ENCODE data around the gene SFT2D3.

The SFT2D3 gene

GRCh38 chr2:127706215-127706990 is 5.1 kb downstream of the SFT2D3 start:
- no peak for DNase-seq

GRCh38 chr2:127707890-127708648 is 6.8 kb downstream of the SFT2D3 start:
- DNase-seq, result no peak

DNA sequence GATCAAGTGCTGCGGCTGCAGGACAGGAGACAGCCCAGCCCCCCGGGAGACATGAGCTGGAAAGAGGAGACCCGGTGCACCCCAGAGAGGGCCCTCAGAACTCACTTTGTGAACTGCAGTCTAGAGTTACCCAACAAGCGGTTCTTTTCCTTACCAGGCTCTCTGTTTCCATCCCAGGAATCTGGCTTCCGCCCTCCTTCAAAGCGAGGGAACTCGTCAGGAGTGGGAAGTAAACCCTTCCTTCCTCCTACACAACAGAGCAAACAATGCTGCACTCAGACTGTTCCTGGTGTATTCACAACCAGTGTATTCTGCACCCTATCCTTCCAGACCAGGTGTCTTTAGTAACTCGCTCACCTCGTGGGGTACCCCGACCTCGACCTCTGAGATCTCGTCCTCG is 8.0 kb downstream of the SFT2D3 start:
- DNase-seq, result peak; percentile 15

- DNase-seq, result no peak
These were observed 11.7 kb downstream of the SFT2D3 start for GRCh38 chr2:127712999-127713398.

- DNase-seq, result no peak
These were observed 12.3 kb downstream of the SFT2D3 start for GRCh38 chr2:127713562-127713961.

GRCh38 chr2:127715778-127716449 is 14.6 kb downstream of the SFT2D3 start:
- no peak for DNase-seq

DNA sequence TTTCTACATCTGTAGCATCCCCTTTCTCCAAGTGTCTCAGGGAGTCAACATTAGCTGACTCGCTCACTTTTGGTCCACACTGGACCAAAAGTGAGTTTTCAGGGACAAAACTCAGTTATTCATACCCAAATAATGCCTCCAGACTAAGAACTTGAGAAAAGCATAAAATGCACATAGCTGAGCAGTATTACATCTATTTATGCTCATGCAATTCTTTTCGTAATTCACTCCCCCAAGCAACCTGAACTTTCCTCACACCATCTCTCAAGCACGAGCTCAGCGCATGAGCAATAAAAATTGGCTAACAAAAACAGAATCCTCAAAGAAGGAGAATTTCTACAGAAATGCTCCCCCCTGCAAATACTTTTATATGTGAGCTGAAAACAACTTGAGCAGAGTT is 17.0 kb downstream of the SFT2D3 start:
- DNase-seq, result no peak

DNA sequence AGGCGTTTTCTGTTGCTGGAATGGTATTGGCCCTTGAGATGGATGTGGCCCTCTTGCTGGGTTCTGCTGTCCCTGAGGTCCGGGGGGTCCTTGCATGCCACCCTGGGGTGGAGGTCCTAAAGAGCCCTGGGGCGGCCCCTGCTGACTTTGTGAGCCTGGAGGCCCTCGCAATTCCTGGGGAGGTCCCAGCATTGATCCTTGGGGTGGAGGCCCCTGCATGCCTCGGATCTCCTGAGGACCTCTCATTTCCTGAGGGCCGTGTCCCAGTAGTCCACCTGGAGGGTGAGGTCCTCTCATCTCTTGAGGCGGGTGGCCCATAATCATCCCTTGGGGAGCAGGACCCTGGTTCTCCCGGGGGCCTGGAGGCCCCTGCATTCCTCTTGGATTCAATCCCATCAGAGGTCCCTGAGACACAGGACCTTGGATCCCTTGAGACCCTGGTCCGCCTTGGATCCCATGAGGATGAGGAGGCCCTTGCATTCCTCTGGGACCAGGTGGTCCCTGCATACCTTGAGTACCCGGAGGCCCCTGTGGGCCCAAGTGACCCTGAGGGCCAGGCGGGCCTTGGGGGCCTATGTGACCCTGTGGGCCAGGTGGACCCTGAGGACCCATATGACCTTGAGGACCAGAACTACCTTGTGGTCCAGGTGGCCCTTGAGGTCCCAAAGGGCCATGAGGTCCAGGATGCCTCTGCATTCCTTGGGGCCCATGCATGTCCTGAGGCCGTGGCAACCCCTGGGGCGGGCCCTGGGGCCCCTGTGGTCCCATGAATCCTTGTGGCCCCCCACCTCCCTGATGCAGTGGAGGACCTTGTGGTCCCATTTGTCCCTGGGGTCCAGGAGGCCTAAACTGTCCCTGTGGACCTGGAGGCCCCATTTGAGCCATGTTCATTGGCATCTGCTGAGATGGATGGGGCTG is 18.3 kb downstream of the SFT2D3 start:
- DNase-seq, result no peak

DNA sequence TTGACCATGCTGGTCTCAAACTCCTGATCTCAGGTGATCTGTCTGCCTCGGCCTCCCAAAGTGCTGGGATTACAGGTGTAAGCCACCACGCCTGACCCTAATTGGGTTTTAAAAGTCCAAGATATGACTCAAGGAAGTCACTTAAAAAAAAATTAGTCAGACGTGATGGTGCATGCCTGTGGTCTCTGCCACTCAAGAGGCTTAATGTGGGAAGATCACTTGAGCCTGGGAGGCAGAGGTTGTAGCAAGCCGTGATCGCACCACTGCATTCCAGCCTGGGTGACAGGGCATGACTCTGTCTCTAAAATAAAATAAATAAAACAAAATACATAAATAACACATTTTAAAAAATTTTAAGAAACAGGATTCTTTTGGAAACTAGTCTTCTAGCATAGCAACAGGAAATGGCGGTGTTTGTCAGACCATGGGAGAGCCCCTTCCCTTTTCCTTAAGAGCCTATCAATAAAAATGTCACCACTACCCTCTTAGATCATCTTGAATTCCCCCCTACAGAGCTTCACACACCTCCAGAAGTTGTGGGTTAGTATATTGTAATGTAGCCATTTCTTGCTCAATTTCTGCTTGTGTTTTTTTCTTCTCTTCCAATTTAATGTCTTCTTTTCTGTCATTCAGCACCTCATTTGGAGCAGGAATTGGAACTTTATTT is 20.1 kb downstream of the SFT2D3 start:
- DNase-seq, result no peak

- DNase-seq, result no peak
These were observed 20.7 kb downstream of the SFT2D3 start for GRCh38 chr2:127721978-127722355.

DNA sequence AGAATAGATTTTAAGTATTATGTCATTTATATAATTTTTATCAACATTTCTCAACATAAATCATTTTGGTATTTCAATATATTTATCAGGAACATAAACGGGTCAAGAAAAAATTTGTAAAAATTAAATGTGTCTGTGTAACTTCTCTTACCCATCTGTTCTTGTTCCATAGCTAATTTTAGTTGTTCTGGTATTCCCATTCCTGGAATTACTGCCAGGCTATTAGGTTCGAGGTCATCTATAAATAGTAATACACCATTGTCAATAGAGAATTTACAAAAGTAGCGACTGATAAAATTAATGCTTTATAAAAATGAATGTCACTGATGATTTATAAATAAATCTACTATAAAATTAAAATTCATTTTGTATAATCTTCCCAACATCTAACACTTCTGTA is 21.5 kb downstream of the SFT2D3 start:
- DNase-seq, result no peak

DNA sequence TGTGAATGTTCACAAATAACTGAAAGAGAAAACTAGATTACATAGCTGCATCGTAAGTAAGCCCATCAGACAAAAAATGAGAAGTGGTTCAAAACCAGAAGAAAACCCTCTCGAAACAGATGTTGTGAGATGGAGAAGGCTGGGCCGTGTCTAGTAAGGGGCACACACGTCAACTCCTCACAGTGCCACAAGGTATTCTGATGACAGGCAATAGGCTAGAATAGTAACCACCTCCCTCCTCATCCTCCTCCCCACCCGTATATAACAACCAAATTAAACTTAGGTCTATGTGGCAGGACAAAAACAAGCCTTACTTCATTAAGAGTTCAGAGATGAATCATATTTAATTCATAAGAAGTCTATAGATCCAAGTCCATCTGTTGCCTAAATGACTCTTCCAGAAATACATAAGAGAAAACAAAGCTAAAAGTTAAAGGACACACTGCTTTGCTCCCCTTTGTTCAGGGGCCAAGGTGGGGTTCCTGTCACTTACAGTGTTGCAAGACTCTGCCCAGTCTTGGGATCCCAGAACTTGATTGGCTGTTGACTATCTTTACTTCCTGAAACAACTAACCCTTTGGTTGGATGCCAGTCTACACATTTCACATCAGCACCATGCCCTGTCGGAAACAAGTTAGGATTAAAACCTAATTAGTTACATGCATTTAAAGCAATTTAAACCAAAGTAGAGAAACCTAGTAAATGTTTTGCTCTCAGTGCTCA is 25.0 kb downstream of the SFT2D3 start:
- no peak for DNase-seq

DNA sequence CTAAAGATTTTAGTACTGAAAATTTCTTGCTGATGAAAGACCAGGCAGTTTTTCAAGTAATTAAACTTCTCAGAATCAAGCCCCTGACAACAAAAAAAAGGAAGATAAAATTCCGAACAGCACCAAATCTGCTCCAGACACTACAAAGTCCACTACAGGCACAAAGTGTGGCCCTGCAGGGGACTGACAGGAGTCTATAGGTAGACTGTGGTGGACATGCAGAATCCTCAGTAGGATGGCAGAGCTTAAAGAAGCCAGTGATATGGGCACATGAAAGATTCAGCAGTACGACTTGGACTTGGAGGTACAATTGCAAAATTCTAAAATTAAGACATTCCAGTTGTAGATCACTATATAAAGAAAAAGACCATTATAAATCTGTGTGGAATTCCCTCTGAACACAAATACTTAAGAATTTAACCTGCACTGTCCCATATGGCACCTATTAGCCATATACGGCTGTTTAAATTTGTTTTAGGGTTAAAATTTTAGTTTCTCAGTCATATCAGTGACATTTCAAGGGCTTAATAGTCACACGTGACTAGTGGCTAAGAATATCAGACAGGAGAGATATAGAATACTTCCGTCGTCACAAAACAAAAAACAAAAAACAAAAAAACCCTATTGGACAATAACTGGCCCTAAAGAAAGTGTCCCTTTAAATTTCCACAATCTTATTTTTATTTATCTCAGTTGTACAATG is 32.0 kb downstream of the SFT2D3 start:
- no peak for DNase-seq

- no peak for DNase-seq
These were observed 32.7 kb downstream of the SFT2D3 start for GRCh38 chr2:127733816-127734537.

- DNase-seq, result no peak
These were observed 33.7 kb downstream of the SFT2D3 start for GRCh38 chr2:127735044-127735443.

- peak; percentile 28 for DNase-seq
These were observed 34.5 kb downstream of the SFT2D3 start for GRCh38 chr2:127735537-127736399.

DNA sequence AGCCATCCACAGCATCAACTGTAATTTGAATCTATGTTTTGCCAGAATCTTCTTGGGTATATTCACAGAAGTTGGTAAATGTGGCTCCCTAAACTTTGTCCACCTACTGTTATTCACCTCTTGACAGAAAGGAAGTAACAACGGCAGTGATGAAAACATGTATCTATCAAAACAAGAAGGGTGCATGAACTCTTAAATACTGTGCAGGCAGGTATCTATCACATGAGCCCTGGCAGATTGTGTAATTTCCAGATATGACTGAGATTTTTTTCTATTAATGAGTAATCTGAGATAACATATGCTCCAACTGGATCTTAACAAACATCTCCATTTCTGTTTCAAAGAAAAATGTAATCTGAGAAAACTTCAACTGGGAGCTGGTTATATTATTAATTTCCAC is 36.6 kb downstream of the SFT2D3 start:
- DNase-seq, result no peak

GRCh38 chr2:127739800-127740199 is 38.5 kb downstream of the SFT2D3 start:
- no peak for DNase-seq

Data from right kidney (tissue), 1 donor.